Measurements from ENCODE around the gene VAMP5. TPM values are rescaled to one million over a fixed set of nuclear protein-coding genes. Genes with fewer than 3 reads are reported as not detected.

VAMP5 gene
- total and polyA plus RNA-seq, 2 experiments from 2014 or later, result 2.7 to 36.1 TPM

GRCh38 chr2:85537600-85538506 lies 46.4 kb upstream of the VAMP5 start:
- peak; percentile 76 for DNase-seq (ENCODE audit: low spot score)
- peak overlapping the region; percentile 94 for H3K4me2 ChIP-seq
- H3K27me3 ChIP-seq, result no peaks in the 10 kb centered on the region
- peaks cover 37% of the 10 kb centered on the region for H4K20me1 ChIP-seq (ENCODE audit: insufficient read depth, poor library complexity, severe bottlenecking)
- H3K27ac ChIP-seq, result peak overlapping the region; percentile 99
- TF ChIP-seq, protein P1, sequence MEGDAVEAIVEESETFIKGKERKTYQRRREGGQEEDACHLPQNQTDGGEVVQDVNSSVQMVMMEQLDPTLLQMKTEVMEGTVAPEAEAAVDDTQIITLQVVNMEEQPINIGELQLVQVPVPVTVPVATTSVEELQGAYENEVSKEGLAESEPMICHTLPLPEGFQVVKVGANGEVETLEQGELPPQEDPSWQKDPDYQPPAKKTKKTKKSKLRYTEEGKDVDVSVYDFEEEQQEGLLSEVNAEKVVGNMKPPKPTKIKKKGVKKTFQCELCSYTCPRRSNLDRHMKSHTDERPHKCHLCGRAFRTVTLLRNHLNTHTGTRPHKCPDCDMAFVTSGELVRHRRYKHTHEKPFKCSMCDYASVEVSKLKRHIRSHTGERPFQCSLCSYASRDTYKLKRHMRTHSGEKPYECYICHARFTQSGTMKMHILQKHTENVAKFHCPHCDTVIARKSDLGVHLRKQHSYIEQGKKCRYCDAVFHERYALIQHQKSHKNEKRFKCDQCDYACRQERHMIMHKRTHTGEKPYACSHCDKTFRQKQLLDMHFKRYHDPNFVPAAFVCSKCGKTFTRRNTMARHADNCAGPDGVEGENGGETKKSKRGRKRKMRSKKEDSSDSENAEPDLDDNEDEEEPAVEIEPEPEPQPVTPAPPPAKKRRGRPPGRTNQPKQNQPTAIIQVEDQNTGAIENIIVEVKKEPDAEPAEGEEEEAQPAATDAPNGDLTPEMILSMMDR (IDR thresholded peaks at IDR 0.05; ENCODE audit: poor library complexity), result no peak
- H3K36me3 ChIP-seq (replicated peaks; ENCODE audit: insufficient read depth, low read depth), result peaks cover 12% of the 10 kb centered on the region
- H3K4me1 ChIP-seq (ENCODE audit: insufficient read depth), result peaks cover 41% of the 10 kb centered on the region
- H3K79me2 ChIP-seq, result peaks cover 58% of the 10 kb centered on the region
- peak overlapping the region; percentile 72 for H2AFZ ChIP-seq
- H3K9me3 ChIP-seq (ENCODE audit: low read depth), result no peaks in the 10 kb centered on the region
- peak overlapping the region; percentile 89 for H3K4me3 ChIP-seq
- H3K9me2 ChIP-seq (replicated peaks; ENCODE audit: insufficient read depth), result no peaks in the 10 kb centered on the region
- 4% methylated on average over 35 of the region's 35 CpGs for WGBS (ENCODE audit: low lambda C conversion rate, missing lambda C conversion rate)

- H3K4me2 ChIP-seq, result peak within 1 kb of the TSS; percentile 94
- H3K9me3 ChIP-seq (ENCODE audit: low read depth), result no peaks in the 10 kb centered on the region
- H4K20me1 ChIP-seq (ENCODE audit: insufficient read depth, poor library complexity, severe bottlenecking), result peaks cover 46% of the 10 kb centered on the region
- H3K4me1 ChIP-seq (ENCODE audit: insufficient read depth), result peaks cover 45% of the 10 kb centered on the region
- peak; percentile 95 for DNase-seq (ENCODE audit: low spot score)
- peaks cover 66% of the 10 kb centered on the region for H3K79me2 ChIP-seq
- H3K4me3 ChIP-seq, result peak within 1 kb of the TSS; percentile 89
- H2AFZ ChIP-seq, result peak within 1 kb of the TSS; percentile 72
- 1% methylated on average over 86 of the region's 92 CpGs for WGBS (ENCODE audit: low lambda C conversion rate, missing lambda C conversion rate)
- TF ChIP-seq EZH2phosphoT487 (IDR thresholded peaks at IDR 0.05; ENCODE audit: low read depth, severe bottlenecking, unreplicated experiment) (no peak), EZH2 (IDR thresholded peaks at IDR 0.05; ENCODE audit: borderline replicate concordance) (no peak)
- TF ChIP-seq, protein P1 (IDR thresholded peaks at IDR 0.05; ENCODE audit: poor library complexity), result peak; percentile 71
- H3K36me3 ChIP-seq (replicated peaks; ENCODE audit: insufficient read depth, low read depth), result peaks cover 17% of the 10 kb centered on the region
- peak within 1 kb of the TSS; percentile 99 for H3K27ac ChIP-seq
- no peaks in the 10 kb centered on the region for H3K27me3 ChIP-seq
- H3K9me2 ChIP-seq (replicated peaks; ENCODE audit: insufficient read depth), result no peaks in the 10 kb centered on the region
Observed at GRCh38 chr2:85538507-85539360, 45.5 kb upstream of the VAMP5 start, which contains the start of gene MAT2A. MAT2A (plus strand) TSS chr2:85539168; CDS start chr2:85539288, 120 bp downstream.

GRCh38 chr2:85539361-85540132 lies 44.7 kb upstream of the VAMP5 start:
- under 1% methylated on average over 32 of the region's 67 CpGs for whole genome bisulfite sequencing (ENCODE audit: low lambda C conversion rate, missing lambda C conversion rate)
- Histone ChIP-seq H3K4me3 (peak overlapping the region; percentile 85), H3K79me2 (peaks cover 66% of the 10 kb centered on the region), H3K9me2 (replicated peaks; ENCODE audit: insufficient read depth) (no peaks in the 10 kb centered on the region), H3K4me2 (peak overlapping the region; percentile 88), H3K27me3 (no peaks in the 10 kb centered on the region), H4K20me1 (ENCODE audit: insufficient read depth, poor library complexity, severe bottlenecking) (peaks cover 49% of the 10 kb centered on the region), H3K4me1 (ENCODE audit: insufficient read depth) (peaks cover 45% of the 10 kb centered on the region), H2AFZ (no peak overlapping the region), H3K36me3 (replicated peaks; ENCODE audit: insufficient read depth, low read depth) (peaks cover 17% of the 10 kb centered on the region), H3K27ac (peak overlapping the region; percentile 99), H3K9me3 (ENCODE audit: low read depth) (no peaks in the 10 kb centered on the region)
- TF ChIP-seq EZH2phosphoT487 (IDR thresholded peaks at IDR 0.05; ENCODE audit: low read depth, severe bottlenecking, unreplicated experiment), result no peak
- TF ChIP-seq, protein P1 (IDR thresholded peaks at IDR 0.05; ENCODE audit: poor library complexity), result no peak
- TF ChIP-seq EZH2 (IDR thresholded peaks at IDR 0.05; ENCODE audit: borderline replicate concordance), result no peak
- peak; percentile 81 for DNase-seq (ENCODE audit: low spot score)

All from hepatocyte (in vitro differentiated cells).